Activated T-cell treated with anti-CD3 and anti-CD28 coated beads for 24 hours (primary cell): ENCODE results near the gene TGM1.
A peak's percentile ranks its signal among the peaks of the same experiment; 100 is the strongest.

Experiments used
- DNase-seq: peaks from one replicate; pipeline ENCODE4 v3.0.0-alpha.2; 2020; ENCODE audit warnings: low read depth

The TGM1 gene

GRCh38 chr14:24271134-24271833 is 8.3 kb upstream of the TGM1 start, which contains the start of gene RABGGTA:
RABGGTA (minus strand) TSS chr14:24271597; CDS start chr14:24271115, 482 bp downstream.
- peak; percentile 85 for DNase-seq

GRCh38 chr14:24270537-24271133 is 7.7 kb upstream of the TGM1 start:
- no peak for DNase-seq

- DNase-seq: no peak
Observed at GRCh38 chr14:24269910-24270536, 7.0 kb upstream of the TGM1 start.

GRCh38 chr14:24269368-24269767 is 6.4 kb upstream of the TGM1 start:
- no peak for DNase-seq

- no peak for DNase-seq
Observed at GRCh38 chr14:24268225-24268624, 5.2 kb upstream of the TGM1 start.

- no peak for DNase-seq
Observed at GRCh38 chr14:24267516-24267915, 4.5 kb upstream of the TGM1 start.

GRCh38 chr14:24266344-24267244 is 3.6 kb upstream of the TGM1 start:
- no peak for DNase-seq

- DNase-seq: no peak
Observed at GRCh38 chr14:24264298-24264697, 1.3 kb upstream of the TGM1 start.

GRCh38 chr14:24263848-24264247 is 871 bp upstream of the TGM1 start:
- no peak for DNase-seq

GRCh38 chr14:24261969-24262327 is 1.0 kb downstream of the TGM1 start:
- DNase-seq: no peak

- DNase-seq: no peak
Observed at GRCh38 chr14:24261256-24261968, 1.6 kb downstream of the TGM1 start.

GRCh38 chr14:24260780-24261157 is 2.2 kb downstream of the TGM1 start:
- no peak for DNase-seq

GRCh38 chr14:24260026-24260779 is 2.8 kb downstream of the TGM1 start:
- DNase-seq: no peak

- DNase-seq: no peak
Observed at GRCh38 chr14:24259282-24260025, 3.5 kb downstream of the TGM1 start.

GRCh38 chr14:24258548-24259265 is 4.3 kb downstream of the TGM1 start:
- no peak for DNase-seq

- DNase-seq: no peak
Observed at GRCh38 chr14:24258119-24258518, 4.9 kb downstream of the TGM1 start.

- no peak for DNase-seq
Observed at GRCh38 chr14:24256960-24257359, 6.0 kb downstream of the TGM1 start.

GRCh38 chr14:24255931-24256711 is 6.9 kb downstream of the TGM1 start:
- DNase-seq: no peak

GRCh38 chr14:24255438-24255837 is 7.5 kb downstream of the TGM1 start:
- no peak for DNase-seq
